Mesendoderm (in vitro differentiated cells): Measurements from ENCODE around the gene H6PD.

Experiments
- DNase-seq: peaks from one replicate; pipeline ENCODE4 v3.0.0; 2013
- H2AK5ac ChIP-seq: 2 replicates; pipeline ENCODE4 v1.6.1; 2013; ENCODE audit warnings: low read length, inconsistent platforms
- H2BK120ac ChIP-seq: 2 replicates; pipeline ENCODE4 v1.6.1; 2013; ENCODE audit warnings: low read depth, mild to moderate bottlenecking, low read length, moderate library complexity, mixed read lengths
- H2BK15ac ChIP-seq: replicated peaks from 2 replicates; pipeline ENCODE4 v1.6.1; 2013; ENCODE audit warnings: low read depth, mild to moderate bottlenecking, moderate library complexity
- H2BK5ac ChIP-seq: 2 replicates; pipeline ENCODE4 v1.6.1; 2013; ENCODE audit warnings: low read length, inconsistent platforms
- H3K18ac ChIP-seq: 2 replicates; pipeline ENCODE4 v1.6.1; 2013; ENCODE audit warnings: mild to moderate bottlenecking, low read length, mixed read lengths
- H3K23ac ChIP-seq: one replicate; pipeline ENCODE4 v1.6.1; 2013; ENCODE audit warnings: low read length
- H3K27ac ChIP-seq: 2 replicates; pipeline ENCODE4 v1.5.1; 2013; ENCODE audit warnings: low read depth, mild to moderate bottlenecking, inconsistent platforms, low read length, moderate library complexity
- H3K27me3 ChIP-seq: 2 replicates; pipeline ENCODE4 v1.6.1; 2013; ENCODE audit warnings: low read length, control low read depth, mild to moderate bottlenecking, inconsistent platforms; ENCODE audit not compliant: insufficient read depth, poor library complexity
- H3K36me3 ChIP-seq: 2 replicates; pipeline ENCODE4 v1.6.1; 2013; ENCODE audit warnings: low read length, inconsistent platforms; ENCODE audit not compliant: control insufficient read depth, insufficient read depth
- H3K4ac ChIP-seq: one replicate; pipeline ENCODE4 v1.6.1; 2013; ENCODE audit warnings: low read depth, mild to moderate bottlenecking, low read length, moderate library complexity
- H3K4me1 ChIP-seq: 2 replicates; pipeline ENCODE4 v1.6.1; 2013; ENCODE audit warnings: low read depth, low read length, inconsistent platforms; ENCODE audit not compliant: control insufficient read depth
- H3K4me2 ChIP-seq: 2 replicates; pipeline ENCODE4 v1.6.1; 2013; ENCODE audit warnings: low read length
- H3K4me3 ChIP-seq: 2 replicates; pipeline ENCODE4 v1.5.1; 2013; ENCODE audit warnings: mild to moderate bottlenecking, low read length
- H3K56ac ChIP-seq: one replicate; pipeline ENCODE4 v1.6.1; 2013; ENCODE audit warnings: low read length
- H3K79me1 ChIP-seq: 2 replicates; pipeline ENCODE4 v1.6.1; 2013; ENCODE audit warnings: low read length, inconsistent platforms
- H3K79me2 ChIP-seq: 2 replicates; pipeline ENCODE4 v1.6.1; 2013; ENCODE audit warnings: mild to moderate bottlenecking, low read length; ENCODE audit not compliant: control insufficient read depth, insufficient read depth
- H3K9ac ChIP-seq: 2 replicates; pipeline ENCODE4 v1.6.1; 2013; ENCODE audit warnings: low read length, inconsistent platforms
- H4K5ac ChIP-seq: one replicate; pipeline ENCODE4 v1.6.1; 2013; ENCODE audit warnings: low read length
- H4K8ac ChIP-seq: one replicate; pipeline ENCODE4 v1.6.1; 2013; ENCODE audit warnings: low read depth, mild to moderate bottlenecking, control low read depth, low read length, moderate library complexity
- WGBS: extraction: QIAGEN DNeasy Blood & Tissue Kit; methylation state at CpG from one replicate; pipeline ENCODE4 v1.1.7; 2013; ENCODE audit warnings: low lambda C conversion rate, missing lambda C conversion rate; ENCODE audit not compliant: insufficient coverage; ENCODE audit errors: extremely low coverage; 5-methylcytosine and 5-hydroxymethylcytosine counted together

Gene H6PD

DNA sequence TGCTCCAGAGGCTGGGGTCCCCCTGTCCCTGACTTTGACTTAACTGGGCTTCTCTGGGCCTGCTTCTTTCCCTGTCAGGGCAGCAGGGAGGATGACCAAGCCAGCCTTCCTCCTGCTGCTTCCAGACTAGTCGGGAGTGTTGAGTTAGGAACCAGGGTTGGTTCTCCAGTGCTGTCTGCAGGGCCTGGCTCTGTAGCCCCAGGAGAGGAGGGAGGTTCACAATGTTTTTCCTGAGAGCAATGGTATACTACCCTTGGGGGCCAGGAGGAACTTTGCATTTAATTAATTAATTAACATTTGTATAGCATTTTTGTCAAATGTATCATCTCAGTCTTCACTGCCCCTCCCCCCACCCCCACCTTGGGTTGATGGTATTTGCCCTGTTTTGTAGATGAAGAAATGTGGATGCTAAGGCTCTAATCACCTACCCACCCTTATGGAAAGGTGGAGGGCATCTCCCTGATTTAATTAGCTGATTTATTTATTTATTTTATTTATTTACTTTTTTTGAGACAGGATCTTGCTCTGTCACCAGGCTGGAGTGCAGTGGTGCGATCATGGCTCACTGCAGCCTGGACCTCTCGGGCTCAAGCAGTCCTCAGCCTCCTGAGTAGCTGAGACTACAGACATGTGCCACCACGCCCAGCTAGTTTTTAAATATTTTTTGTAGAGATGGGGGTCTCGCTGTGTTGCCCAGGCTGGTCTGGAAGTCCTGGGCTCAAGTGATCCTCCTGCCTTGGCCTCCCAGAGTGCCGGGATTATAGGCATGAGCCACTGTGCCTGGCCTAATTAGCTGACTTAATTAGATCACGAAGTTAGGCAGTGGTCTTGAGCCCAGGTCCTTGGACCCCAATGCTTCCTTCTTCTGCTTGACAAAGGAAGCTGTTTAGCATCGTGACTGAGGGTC lies 6.6 kb downstream of the H6PD start:
- peak; percentile 35 for DNase-seq
- Histone ChIP-seq H3K4me3 (no peak overlapping the region), H3K4me2 (no peak overlapping the region), H3K79me2 (no peaks in the 10 kb centered on the region), H4K5ac (no peak overlapping the region), H3K4me1 (no peaks in the 10 kb centered on the region), H3K4ac (no peak overlapping the region), H3K18ac (no peak overlapping the region), H2BK120ac (no peak overlapping the region), H3K79me1 (no peaks in the 10 kb centered on the region), H2BK15ac (no peak overlapping the region), H4K8ac (no peak overlapping the region), H3K27me3 (no peaks in the 10 kb centered on the region), H3K9ac (no peak overlapping the region), H3K27ac (no peak overlapping the region), H3K23ac (peak overlapping the region; percentile 3), H2BK5ac (no peak overlapping the region), H3K56ac (peak overlapping the region; percentile 2), H2AK5ac (no peak overlapping the region), H3K36me3 (no peaks in the 10 kb centered on the region)
- WGBS = no CpG with 5 or more reads among the region's 8 CpGs

DNA sequence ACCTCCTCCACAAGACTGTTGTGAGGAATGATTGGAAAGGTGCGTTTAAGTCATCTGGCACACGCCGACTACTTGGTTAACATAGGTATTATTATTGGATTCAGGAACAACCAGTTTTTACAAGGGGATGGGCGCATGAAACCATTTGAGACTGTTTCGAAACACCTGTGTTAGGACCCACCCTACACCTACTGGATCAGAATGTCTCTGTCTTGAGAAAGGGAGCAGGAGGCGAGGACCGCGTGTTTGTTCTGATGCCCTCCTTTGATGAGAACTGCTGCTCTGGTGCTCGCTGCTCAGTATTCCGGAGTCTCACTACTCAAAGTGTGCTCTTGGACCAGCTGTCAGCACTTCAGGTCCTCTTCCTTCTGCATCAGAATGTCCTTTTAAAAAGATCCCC lies 7.3 kb downstream of the H6PD start:
- no CpG with 5 or more reads among the region's 10 CpGs for WGBS
- Histone ChIP-seq H4K8ac (no peak overlapping the region), H3K4ac (no peak overlapping the region), H3K4me3 (no peak overlapping the region), H3K9ac (no peak overlapping the region), H3K4me2 (no peak overlapping the region), H3K79me2 (no peaks in the 10 kb centered on the region), H2BK15ac (no peak overlapping the region), H3K18ac (no peak overlapping the region), H2BK5ac (no peak overlapping the region), H3K23ac (peak overlapping the region; percentile 3), H3K27me3 (no peaks in the 10 kb centered on the region), H3K36me3 (no peaks in the 10 kb centered on the region), H3K79me1 (no peaks in the 10 kb centered on the region), H3K56ac (no peak overlapping the region), H4K5ac (no peak overlapping the region), H2AK5ac (no peak overlapping the region), H3K4me1 (no peaks in the 10 kb centered on the region), H2BK120ac (no peak overlapping the region), H3K27ac (no peak overlapping the region)
- no peak for DNase-seq

DNA sequence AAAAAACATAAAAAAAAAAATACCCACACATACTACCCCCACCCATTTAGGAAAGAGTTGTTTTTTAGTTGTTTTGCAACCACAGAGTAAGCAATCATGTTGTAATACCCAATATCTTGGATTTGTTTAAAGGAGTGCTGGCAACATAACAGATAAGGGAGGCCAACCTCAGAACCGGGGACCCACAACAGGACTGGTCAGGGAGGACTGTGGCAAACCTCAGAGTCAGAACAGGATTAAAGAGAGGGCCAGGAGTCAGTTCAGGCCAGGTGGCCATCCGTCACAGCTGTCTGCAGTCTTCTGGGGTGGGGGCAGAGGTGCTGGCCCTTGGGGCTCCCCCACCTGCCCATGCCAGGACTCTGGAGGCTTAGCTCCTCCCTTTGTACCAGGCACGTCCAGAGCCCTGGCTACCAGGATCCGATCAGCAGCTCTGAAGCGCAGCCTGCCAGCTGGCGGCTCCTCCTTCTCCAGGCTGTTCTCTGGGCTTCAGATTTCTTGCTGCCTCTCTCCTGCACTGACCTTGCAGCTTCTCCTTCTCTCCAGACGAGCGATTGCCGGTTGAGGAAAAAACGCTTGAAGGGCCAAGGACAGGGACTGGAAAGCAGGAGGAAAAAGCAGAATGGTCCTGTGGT lies 7.9 kb downstream of the H6PD start:
- no peak overlapping the region for H2BK5ac ChIP-seq
- no peak overlapping the region for H2AK5ac ChIP-seq
- H3K23ac ChIP-seq = no peak overlapping the region
- no peaks in the 10 kb centered on the region for H3K79me2 ChIP-seq
- no peaks in the 10 kb centered on the region for H3K4me1 ChIP-seq
- H3K18ac ChIP-seq = no peak overlapping the region
- no peak overlapping the region for H3K9ac ChIP-seq
- no peak overlapping the region for H3K4me3 ChIP-seq
- H3K4ac ChIP-seq = no peak overlapping the region
- no CpG with 5 or more reads among the region's 10 CpGs for WGBS
- H2BK120ac ChIP-seq = no peak overlapping the region
- no peak for DNase-seq
- H2BK15ac ChIP-seq = no peak overlapping the region
- no peak overlapping the region for H4K5ac ChIP-seq
- no peaks in the 10 kb centered on the region for H3K79me1 ChIP-seq
- no peak overlapping the region for H3K56ac ChIP-seq
- no peak overlapping the region for H4K8ac ChIP-seq
- no peaks in the 10 kb centered on the region for H3K27me3 ChIP-seq
- H3K36me3 ChIP-seq = no peaks in the 10 kb centered on the region
- no peak overlapping the region for H3K4me2 ChIP-seq
- H3K27ac ChIP-seq = no peak overlapping the region

DNA sequence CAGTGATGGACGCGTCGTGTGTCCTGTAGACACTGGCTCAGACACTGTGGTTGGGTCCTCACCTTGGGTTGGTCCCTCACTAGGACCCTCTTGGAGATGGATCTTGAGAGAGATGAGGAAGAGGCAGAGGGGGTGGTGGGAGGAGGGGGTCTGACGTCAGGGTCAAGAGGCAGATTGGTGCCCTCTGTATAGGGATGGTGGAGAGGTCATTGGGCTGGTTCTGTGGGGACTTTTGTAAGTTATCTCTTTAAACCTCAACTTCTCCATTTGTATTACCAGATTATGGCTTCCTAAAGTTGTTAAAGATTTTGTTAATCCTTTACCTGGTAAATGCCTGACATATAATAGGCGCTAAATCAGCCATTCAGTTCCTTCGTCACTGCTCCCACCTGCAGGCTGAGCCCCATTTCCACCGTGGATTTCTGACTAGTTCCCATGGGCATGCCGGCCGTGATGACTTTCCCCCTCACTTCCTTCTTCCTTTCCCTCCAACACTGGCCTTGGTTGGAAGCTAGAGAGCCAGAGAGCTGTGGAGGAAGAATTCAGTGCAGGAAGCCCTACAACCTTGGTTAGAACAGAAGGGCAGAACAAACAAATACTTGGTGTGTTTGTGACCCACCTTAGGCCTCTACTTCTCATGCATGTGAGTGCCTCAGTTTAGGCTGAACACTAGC lies 8.6 kb downstream of the H6PD start:
- Histone ChIP-seq H3K27ac (no peak overlapping the region), H3K56ac (no peak overlapping the region), H2BK15ac (no peak overlapping the region), H4K5ac (no peak overlapping the region), H3K4ac (no peak overlapping the region), H2BK5ac (no peak overlapping the region), H2AK5ac (no peak overlapping the region), H3K4me1 (no peaks in the 10 kb centered on the region), H3K79me2 (no peaks in the 10 kb centered on the region), H3K36me3 (no peaks in the 10 kb centered on the region), H2BK120ac (no peak overlapping the region), H3K4me2 (no peak overlapping the region), H3K79me1 (no peaks in the 10 kb centered on the region), H3K4me3 (no peak overlapping the region), H4K8ac (no peak overlapping the region), H3K23ac (no peak overlapping the region), H3K9ac (no peak overlapping the region), H3K27me3 (no peaks in the 10 kb centered on the region), H3K18ac (no peak overlapping the region)
- WGBS = no CpG with 5 or more reads among the region's 9 CpGs
- DNase-seq = no peak

DNA sequence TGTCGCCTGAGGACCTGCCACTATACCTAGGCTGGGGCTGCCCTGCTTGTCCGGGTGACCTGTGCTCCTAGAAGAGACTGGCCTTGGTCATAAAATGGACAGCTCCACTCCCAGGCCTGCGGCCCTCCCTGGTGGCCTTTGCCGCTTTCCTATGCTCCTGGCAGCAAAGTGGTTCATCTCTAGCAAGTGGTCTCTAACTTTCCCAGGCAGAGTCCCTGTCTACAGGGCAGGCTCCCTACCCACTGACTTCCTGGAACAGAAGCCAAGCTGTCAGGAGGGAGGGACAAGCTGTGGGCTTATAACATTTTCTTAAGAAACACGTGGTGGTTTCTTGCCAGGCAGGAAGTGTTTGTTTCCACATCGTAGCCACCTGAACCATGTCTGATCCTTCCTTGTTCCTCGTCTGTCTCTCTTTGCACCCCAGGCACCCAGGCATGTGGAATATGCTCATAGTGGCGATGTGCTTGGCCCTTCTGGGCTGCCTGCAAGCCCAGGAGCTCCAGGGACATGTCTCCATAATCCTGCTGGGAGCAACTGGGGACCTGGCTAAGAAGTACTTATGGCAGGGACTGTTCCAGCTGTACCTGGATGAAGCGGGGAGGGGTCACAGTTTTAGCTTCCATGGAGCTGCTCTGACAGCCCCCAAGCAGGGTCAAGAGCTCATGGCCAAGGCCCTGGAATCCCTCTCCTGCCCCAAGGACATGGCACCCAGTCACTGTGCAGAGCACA lies 10.1 kb downstream of the H6PD start:
- H3K23ac ChIP-seq = no peak overlapping the region

More for the DNA sequence above, 10.1 kb downstream of the H6PD start:
- Histone ChIP-seq H3K9ac (no peak overlapping the region), H2BK5ac (no peak overlapping the region), H4K5ac (no peak overlapping the region), H3K79me2 (no peaks in the 10 kb centered on the region), H3K56ac (no peak overlapping the region), H3K27me3 (no peaks in the 10 kb centered on the region), H3K4me1 (no peaks in the 10 kb centered on the region), H3K79me1 (no peaks in the 10 kb centered on the region), H3K18ac (no peak overlapping the region), H2AK5ac (no peak overlapping the region), H3K4me3 (no peak overlapping the region), H2BK15ac (no peak overlapping the region), H3K4me2 (no peak overlapping the region), H4K8ac (no peak overlapping the region), H3K4ac (no peak overlapping the region), H2BK120ac (no peak overlapping the region), H3K27ac (no peak overlapping the region), H3K36me3 (no peaks in the 10 kb centered on the region)
- no peak for DNase-seq
- no CpG with 5 or more reads among the region's 9 CpGs for WGBS
